NCI-H345 treated with DMSO at 0.1 percent for 48 hours (cell line): ENCODE data around the gene UNC93A.
"Not testable (repeated sequence)": the region's sequence is repeated elsewhere in the genome, so short reads cannot be mapped to it uniquely, and the experiment has no call there.

Experiments used
- DNase-seq: peaks from one replicate; lab custom pipeline; 2025; ENCODE audit not compliant: unreplicated experiment; lab: John Stamatoyannopoulos, UW

Gene UNC93A

DNA sequence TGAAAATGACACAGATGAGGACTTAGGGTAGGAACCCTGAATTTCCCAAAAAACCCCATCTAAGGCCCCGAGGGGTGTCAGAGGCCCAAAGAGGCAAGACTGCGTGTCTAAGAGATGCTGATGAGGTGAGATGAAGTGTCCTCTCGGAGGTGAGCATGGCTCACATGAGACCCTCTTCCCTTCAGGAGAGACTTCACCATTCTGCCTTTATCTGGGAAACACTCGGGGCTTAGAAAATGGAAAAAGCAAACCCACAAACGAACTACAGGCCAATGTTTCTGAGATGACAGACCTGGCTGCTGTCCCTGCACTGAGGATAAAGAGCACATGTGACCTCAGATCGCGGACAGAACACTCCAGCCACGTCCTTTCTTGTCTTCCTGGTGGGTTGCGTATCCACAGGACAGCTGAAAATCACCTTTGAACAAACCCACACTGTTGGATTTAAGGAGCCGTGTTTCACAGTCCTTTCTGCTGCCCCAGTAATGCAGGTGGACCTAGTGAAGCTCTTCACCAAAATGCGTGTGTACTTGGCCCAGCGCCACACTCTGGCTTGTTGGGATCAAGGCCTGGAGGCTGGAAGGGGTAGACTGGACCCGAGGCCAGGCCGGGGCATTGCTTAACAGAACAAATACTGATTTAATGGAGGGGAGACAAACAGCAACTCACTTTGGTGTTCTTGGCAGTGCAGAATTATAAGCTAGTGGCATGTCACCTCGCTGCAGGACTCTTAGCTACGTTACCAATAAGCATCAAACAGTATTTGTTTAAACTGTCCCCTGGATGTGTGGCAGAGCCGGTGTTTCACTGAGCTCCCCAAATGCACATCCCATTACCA, 18.5 kb downstream of the UNC93A start:
- not testable (repeated sequence) for DNase-seq

DNA sequence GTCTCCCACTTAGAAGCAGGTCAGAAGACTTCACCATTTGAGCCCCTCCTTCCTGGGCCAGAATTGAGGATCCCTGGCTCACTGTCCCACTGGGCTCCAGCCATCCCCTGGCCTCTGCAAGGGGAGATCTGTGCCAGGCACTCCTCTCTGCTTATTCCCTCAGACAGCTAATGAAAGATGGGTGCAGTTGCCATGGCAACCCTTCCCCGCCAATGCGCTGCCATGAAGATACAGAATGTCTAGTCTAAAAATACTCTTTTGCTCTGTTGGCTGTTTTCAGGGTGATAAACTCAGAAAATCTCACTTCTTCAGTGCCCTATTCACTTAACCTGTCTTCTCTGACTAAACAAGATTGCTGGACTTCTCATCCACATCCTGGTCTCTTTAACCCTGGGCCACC, 20.2 kb downstream of the UNC93A start:
- DNase-seq, result no peak

DNA sequence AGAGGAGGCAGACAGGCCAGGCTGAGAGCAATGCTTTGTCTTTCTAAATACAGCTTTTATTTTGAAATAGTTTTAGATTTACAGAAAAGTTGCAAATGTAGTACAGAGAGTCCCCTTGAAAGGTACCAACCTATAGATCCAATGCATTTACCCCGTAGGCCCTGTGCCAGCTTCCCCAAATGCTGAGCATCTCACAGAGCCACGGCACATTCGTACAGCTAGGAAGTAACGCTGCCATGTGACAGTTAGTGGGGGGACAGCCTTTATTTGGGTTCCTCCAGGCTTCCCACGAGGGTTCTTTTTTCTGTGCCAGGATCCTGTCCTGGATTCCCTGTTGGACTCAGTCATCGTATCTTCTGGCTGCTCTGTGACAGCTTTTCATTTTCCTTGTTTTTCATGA, 20.6 kb downstream of the UNC93A start:
- DNase-seq, result not testable (repeated sequence)

DNA sequence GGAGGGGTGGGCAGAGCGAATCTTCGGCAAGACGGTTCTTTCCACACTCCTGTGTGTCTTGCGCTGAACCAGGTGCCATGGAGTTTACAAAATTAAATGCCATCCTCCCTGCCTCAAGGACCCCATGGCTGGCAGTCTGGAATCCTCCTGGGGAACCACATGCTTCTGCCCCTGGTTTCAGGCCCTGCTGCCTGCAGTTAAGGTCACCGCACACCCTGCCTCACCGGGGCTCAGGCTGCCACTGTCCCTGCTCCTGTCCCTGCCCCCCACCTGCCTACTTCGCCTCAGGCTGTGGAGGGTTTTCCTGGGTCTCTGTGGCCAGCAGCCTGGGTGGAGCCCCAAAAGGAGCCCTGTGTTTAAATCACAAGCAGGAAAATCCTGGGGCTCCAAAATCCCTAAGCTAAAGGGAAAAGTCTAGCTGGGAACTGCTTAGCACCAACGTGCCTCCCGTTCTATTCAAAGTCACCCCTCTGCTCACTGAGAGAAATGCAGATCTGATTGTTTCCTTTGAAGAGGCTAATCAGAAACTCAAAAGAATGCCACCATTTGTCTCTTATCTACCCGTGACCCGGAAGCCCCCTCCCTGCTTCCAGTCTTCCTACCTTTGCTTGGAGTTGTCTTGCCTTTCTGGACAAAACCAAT, 23.2 kb downstream of the UNC93A start:
- no peak for DNase-seq

DNA sequence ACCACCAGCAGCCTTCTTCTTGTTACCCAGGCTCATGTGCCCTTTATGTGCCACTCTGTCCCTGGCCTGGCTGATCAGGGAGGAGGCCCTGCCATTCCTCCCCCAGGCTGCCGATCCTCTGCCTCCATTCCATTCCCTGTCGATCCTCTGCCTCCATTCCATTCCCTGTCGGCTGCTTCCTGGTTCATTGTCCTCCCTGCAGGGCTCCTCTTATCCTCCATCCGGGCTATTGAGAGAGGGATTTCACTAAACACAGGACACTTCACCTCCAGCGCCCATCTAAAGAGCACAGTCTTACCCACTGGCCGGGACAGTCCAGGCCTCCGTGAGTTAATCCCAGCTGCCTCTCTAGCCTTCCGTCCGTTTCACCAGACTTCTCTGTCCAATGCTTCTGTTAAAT, 26.1 kb downstream of the UNC93A start:
- DNase-seq, result no peak

DNA sequence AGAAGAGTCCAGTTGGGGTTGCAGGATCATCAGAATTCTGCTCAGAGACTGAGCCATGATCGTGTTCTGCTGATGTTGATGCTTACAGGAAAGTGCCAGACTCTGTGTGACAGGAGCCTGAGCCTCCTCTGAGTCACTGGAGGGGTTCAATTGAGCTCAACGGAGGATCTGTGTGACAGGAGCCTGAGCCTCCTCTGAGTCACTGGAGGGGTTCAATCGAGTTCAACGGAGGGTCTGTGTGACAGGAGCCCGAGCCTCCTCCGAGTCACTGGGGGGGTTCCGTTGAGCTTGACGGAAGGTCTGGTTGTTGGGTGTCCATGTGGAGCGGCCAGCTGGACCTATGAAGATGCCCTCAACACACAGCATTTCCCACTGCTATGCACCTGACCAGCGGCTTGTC, 27.2 kb downstream of the UNC93A start:
- not testable (repeated sequence) for DNase-seq

DNA sequence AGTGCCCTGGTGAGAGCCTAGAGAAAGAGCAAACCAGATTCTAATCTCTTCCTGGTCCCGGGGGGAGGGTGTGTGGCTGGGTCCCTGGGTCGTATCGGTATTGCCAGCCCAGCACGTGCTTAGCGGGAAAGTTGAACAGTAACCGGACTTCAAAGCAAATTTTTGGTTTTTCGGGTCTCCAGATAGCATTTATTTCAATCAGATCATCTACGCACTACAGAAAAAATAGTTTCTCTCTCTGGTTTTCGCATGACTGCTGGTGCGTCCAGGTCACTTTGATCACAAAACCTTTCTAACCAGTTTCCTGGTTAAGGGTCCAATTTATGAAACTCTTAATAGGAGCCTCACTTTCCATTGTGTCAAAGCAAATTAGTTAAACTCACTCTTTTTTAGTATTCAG, 27.7 kb downstream of the UNC93A start:
- DNase-seq, result not testable (repeated sequence)

DNA sequence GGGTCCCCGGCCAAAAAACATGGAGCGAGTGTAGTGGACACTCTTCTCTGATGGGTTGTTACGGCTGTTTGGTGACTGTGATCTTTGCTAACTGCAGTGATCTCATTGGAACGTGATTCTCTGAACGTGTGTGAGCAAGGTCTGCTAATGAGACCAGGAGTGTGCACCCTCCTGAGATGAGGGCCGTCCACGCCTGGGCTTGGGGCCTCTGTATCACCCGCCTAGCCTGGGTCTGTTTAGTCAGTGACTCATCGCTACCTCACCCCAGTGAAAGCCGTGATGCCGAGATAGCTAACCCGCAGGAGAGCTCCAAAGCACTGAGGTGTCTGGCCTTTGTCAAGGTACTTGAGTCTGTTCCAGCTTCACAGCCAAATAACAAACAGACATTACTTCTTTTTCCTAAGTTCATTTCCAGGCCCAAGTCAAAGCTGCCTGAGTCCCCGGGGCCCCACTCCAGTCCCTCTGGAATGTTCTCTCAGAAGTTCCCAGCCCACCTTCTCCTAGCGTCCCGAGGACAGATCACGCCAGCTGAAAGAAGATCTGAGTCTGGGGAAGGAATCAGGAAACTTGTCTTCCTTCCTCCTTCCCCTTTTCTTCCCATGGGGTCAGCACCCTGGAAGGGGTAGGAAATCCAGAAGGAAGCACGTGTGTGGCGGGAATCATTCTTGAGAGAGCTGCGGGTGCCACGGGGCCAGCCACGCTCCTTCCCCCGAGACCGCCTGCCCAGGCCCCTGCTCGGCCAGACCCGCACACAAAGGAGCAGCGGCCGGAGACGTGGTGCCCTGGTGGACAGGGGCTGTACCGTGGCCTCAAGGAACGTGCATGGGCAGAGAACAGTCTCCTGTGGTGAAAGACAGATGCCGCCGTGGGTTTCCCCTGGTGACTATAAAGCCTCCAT, 29.0 kb downstream of the UNC93A start:
- not testable (repeated sequence) for DNase-seq

DNA sequence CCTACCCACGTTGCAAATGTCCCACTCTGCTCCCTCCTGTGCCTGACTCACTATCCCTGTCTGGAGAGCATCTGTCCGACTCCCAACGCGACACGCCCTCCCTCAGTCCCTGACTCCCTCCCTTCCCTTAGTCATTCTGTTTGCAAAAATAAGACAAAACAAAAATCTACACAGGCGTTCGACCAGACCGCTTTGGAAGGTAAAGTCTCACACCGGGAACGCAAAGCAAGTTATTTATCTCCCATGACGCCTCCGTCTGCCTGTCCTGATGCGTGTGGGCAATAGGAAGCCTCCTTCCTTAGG, 29.6 kb downstream of the UNC93A start:
- not testable (repeated sequence) for DNase-seq

DNA sequence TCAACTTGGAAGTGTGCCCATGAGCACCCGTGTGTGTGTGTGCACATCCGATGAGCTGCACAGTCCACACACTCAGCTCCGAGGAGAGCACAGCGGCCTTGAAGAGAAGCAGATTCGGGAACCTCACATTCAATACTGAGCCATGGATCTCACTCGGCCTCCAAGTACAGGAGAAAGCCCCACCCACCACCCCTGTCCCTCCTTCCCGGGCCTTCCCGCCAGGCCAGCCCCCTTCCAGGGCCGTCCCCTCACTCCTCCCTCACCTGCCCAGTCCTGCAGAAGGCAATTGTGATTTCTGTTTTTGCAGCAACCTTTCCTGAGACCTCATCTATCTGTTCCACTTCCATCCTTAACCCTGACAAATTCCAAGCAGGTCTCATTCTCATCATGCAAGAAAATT, 30.1 kb downstream of the UNC93A start:
- DNase-seq, result not testable (repeated sequence)

DNA sequence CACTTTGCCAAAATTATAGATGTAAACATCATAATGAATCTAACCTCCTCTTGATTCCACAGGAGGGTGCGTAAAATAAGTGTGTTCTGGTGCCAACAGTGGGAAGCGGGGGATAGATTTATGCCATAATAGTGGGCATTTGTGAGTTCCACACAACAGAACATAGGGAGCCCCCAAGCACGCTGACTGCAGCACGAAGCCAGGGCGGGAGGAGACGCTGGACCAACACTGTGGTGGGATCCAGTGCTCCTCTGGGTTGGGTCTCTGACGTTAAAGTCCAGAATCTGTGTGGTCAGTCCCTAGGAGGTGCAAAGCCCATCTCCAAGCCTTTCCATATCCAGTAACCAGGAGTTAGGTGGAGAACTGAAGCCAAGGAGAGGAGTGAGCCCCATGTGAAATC, 32.0 kb downstream of the UNC93A start:
- DNase-seq, result no peak

DNA sequence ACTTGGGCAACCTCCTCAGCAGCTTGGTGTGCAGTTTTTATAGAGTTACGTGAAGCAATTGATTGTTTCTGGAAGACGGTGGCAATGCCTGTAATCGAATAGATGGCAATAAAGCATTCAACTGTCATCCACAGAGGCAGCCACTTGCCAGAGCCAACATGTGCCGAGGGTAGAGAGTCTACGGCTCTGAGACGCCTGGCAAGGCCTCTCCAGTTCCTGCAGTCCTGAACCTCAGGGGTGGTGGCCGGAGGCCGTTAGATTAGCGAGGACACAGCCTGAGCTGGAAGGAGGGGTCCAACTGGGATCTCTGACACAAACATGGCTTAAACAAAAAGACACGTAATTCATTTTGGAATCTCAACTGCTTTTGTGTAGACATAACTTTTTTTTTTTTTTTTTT, 33.0 kb downstream of the UNC93A start:
- no peak for DNase-seq

DNA sequence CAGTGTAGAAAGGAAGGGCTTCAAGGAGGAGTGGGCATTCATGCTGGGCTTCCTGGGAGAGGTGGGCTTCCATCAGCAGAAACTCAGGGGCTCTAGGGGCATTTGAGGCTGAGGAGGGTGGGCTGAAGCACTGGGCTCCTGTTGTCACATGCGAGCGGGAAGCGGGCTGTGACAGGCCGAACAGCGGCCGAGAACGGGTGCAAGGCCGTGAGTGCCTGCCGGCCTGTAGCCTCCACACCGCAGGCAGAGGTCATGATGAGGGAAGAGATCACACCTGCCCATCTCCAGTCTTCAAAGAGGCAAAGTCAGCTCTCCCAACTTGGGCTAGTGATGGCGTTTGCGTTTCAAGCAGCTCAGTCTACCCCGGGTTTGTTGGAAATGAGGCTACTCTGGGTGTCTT, 34.7 kb downstream of the UNC93A start:
- no peak for DNase-seq

DNA sequence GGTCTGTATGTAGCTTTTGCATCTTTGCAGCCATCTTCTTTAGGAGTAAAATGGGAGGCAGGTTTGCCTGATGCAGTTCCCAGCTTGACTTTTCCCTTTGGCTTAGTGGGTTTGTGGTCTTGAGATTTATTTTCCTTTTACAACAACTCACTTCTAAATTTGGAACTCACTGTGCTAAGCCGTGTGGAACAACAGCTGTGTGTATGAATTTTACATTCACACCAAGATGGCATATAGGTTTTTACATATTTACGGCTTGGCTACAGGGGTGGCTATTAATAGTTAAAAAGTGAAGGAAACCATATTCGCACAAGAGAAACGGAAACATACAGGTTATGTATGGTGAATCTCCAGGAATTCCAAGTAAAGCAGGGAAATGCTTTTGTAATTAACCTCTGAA, 36.3 kb downstream of the UNC93A start:
- DNase-seq, result no peak

DNA sequence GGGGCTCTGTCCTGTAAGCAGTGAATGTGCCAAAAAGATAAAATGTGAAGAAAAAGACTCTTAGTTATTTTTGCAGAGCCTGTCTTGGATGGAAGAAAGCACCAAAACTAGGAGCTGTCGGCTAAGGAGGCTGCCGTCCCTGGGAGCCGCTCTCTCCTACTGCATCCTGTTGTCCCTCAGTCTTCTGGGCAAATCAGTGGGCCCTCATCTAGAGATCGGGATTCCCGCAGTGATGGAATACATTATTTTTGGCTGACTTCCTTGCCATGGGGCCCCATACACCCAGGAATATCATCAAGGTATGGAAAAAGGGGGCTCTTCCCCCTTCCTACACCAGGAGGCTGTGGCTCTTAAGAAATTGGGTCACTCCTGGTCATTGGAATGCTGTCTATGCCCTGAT, 37.0 kb downstream of the UNC93A start:
- DNase-seq, result no peak

DNA sequence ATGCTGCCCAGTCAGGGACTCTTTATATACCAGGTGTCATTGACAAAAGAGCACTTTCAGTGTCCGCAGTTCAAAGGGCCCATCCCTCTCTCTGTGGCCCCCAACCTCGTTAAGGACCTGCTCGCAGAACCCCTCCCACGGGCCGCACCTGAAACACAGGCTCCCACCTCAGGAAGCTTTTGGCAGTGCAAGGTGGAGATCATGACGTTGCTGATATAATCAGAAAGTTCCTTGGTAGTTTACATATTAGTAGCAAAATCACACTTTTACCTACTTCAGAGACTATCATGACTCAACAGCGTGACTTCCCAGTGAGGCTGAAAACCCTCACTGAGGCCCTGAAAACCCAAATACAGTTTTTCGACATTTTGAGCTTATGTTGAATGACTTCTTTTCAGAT, 37.9 kb downstream of the UNC93A start:
- no peak for DNase-seq

DNA sequence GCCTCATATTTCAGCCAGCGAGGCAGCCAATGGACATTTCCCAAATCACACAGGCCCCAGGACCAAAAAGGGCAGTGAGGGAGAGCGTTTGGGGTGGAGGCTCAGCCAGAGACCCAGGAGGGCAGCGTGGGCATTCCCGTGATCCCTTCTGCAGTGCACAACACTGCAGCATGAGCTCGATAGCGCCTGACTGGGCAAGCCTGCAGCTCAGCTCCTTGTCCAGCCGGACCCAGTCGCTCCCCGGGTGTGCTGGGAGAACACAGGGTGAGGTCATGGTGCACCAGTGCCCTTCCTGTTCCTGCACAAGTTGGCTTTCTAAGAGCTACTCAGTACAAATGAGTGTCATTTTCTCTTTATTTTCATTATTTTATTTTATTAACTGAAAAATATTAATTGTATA, 39.6 kb downstream of the UNC93A start:
- DNase-seq, result no peak

DNA sequence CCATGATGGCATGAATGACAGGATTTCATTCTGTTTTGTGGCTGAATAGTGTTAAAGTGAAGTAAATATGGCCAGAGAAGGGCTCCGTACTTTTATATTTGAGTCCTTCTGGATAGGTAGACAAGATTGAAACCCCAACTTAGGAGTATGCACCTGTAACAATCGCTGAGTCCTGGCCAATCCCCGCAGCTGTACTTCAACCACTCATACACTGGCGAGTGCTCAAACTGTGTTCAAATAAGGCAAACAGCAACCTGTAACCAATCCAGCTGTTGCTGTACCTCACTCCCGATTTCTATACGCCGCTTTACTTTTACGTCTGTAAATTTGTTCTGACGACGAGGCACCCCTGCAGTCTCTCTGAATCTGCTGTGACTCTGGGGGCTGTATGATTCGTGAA, 40.5 kb downstream of the UNC93A start:
- no peak for DNase-seq

DNA sequence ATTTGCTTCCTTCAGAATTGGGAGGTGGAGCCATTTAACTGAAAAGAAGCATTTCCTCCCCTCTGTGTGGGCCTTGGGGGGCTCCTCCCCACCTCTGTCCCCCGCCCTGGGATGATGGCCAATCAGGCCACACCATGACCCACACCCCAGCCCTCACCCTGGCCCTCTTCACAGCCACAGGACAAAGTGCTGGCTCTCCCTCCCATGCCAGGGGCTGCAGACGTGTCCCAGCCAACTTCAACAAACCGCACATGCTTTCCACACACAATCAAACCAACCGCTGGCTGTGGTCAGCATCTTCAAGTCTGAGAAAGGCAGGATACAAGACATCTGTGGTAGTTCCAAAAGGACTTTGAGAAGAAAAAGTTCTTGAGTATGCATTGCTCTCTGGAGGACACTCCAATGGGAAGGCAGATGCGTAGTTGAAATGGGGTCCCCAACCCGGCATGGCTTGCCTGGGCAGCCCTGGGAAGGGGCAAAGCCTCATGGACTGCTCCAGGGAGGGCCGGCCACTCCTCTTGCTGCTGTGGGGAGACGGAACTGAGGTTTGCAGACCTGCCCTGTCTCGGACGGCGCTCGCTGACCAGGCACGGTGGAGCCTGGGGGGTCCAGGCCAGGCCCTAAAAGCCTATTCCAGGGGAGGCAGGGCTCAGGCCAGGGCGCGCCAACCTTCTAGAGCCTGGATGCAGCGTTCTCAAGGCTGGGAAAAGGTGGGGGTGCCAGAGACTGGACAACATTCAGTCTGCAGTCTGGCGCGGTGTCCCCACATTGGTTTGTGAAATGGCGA, 45.9 kb downstream of the UNC93A start:
- DNase-seq, result no peak

DNA sequence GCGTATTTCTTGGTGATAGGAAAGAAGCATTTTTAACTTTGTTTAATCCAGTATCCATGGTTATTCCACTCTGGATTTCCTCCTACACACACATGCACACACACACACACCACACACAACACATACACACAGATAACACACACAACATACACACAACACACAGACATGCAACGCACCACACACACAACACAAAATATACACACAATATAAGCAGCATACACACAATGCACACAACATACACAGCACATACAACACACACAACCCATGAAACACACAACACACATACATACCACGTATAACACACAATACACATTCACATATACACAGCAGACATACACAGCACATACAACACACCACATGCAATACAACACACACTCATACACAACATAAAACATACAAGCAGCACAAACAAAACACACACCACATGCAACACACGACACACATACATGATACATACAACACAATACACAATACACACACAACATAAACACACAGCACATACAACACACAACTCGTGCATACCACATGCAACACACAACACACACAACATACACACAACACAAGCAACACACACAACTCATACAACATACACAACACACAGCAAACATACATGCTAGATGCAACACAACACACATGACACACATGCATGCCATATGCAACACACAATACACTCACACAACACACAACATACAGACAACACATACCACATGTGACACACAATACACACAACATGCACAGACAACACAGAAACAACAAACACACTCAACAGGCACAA, 46.7 kb downstream of the UNC93A start:
- DNase-seq, result no peak
